Fibroblast of skin of left quadriceps (primary cell): ENCODE results near the gene CHAF1A.
A peak's percentile ranks its signal among the peaks of the same experiment; 100 is the strongest.

Experiments
- DNase-seq, 2 experiments: peaks; one replicate each; pipeline ENCODE4 v3.0.0-alpha.2; 2013; ENCODE audit warnings: low read depth in 2 of 2

Gene CHAF1A

GRCh38 chr19:4456843-4457653, 54.6 kb downstream of the CHAF1A start:
- DNase-seq, result peak; percentile 41 to 47

GRCh38 chr19:4457654-4458395, 55.4 kb downstream of the CHAF1A start, which contains the start of gene UBXN6:
UBXN6 (minus strand) TSS chr19:4457794; CDS start chr19:4457697, 97 bp downstream.
- peak; percentile 96 to 97 for DNase-seq

GRCh38 chr19:4464815-4465581, 62.6 kb downstream of the CHAF1A start:
- DNase-seq, result no peak

- DNase-seq, result no peak
These were observed 65.4 kb downstream of the CHAF1A start for GRCh38 chr19:4467835-4468234.

GRCh38 chr19:4471403-4472173, 69.1 kb downstream of the CHAF1A start:
- peak; percentile 100 for DNase-seq

- no peak for DNase-seq
These were observed 69.9 kb downstream of the CHAF1A start, which contains the start of gene HDGFL2 for GRCh38 chr19:4472174-4472974. HDGFL2 (plus strand) TSS chr19:4472297; CDS start chr19:4472351, 54 bp downstream.

- no peak for DNase-seq
These were observed 70.7 kb downstream of the CHAF1A start for GRCh38 chr19:4473011-4473762.

- no peak for DNase-seq
These were observed 71.5 kb downstream of the CHAF1A start for GRCh38 chr19:4473763-4474513.

GRCh38 chr19:4474514-4475022, 72.1 kb downstream of the CHAF1A start:
- peak; percentile 48 to 52 for DNase-seq

- no peak for DNase-seq
These were observed 74.8 kb downstream of the CHAF1A start for GRCh38 chr19:4477034-4477801.

GRCh38 chr19:4482721-4483364, 80.4 kb downstream of the CHAF1A start:
- no peak for DNase-seq

- DNase-seq, result no peak
These were observed 80.9 kb downstream of the CHAF1A start for GRCh38 chr19:4483385-4483784.

GRCh38 chr19:4487572-4487971, 85.1 kb downstream of the CHAF1A start:
- DNase-seq, result no peak

GRCh38 chr19:4488496-4488895, 86.1 kb downstream of the CHAF1A start:
- DNase-seq, result no peak

- no peak for DNase-seq
These were observed 89.0 kb downstream of the CHAF1A start for GRCh38 chr19:4491446-4491845.

- no peak for DNase-seq
These were observed 90.1 kb downstream of the CHAF1A start for GRCh38 chr19:4492337-4493103.
